HEK293 (cell line): ENCODE measurements around the gene TAGLN.

Experiments used
- CTCF ChIA-PET: fragments of 350-600 bp; formaldehyde crosslinking; extraction: SDS; loops from one replicate; lab custom pipeline; 2021; ENCODE audit warnings: antibody characterized with exemption; lab: Yijun Ruan, JAX
- POLR2A ChIA-PET: fragments of 300-600 bp; formaldehyde crosslinking; extraction: SDS; loops from one replicate; lab custom pipeline; 2020; ENCODE audit warnings: antibody characterized with exemption, inconsistent platforms; lab: Yijun Ruan, JAX
- H3K27ac ChIP-seq: fragments of 200-500 bp; sonication (Bioruptor generic); 2 replicates; pipeline ENCODE4 v1.5.1; 2014; ENCODE audit warnings: low read depth, low read length, control low read depth, inconsistent platforms; ENCODE audit errors: extremely low read depth
- H3K36me3 ChIP-seq, 2 experiments: fragments of 200-500 bp in 1 of 2; sonication (Bioruptor generic) in 1 of 2; 1 replicate in 1 of 2; 2 replicates in 1 of 2; pipeline ENCODE4 v1.5.1; 2014 to 2017; ENCODE audit warnings: inconsistent platforms in 2 of 2, low read length in 2 of 2; ENCODE audit not compliant: control insufficient read depth in 2 of 2, insufficient read depth in 1 of 2
- H3K4me1 ChIP-seq: fragments of 200-500 bp; sonication (Bioruptor generic); 2 replicates; pipeline ENCODE4 v1.5.1; 2014; ENCODE audit warnings: mild to moderate bottlenecking, low read length, inconsistent platforms; ENCODE audit not compliant: control insufficient read depth, insufficient read depth
- H3K4me3 ChIP-seq: 2 replicates; pipeline ENCODE4 v1.5.1; 2011; ENCODE audit warnings: low read depth, mild to moderate bottlenecking, control low read depth, low read length, moderate library complexity
- H3K9me3 ChIP-seq: fragments of 200-500 bp; sonication (Bioruptor generic); 2 replicates; pipeline ENCODE4 v1.5.1; 2014; ENCODE audit warnings: low read depth, low read length, inconsistent platforms; ENCODE audit not compliant: control insufficient read depth, insufficient read depth
- BCL11B ChIP-seq: fragments of 450-650 bp; formaldehyde crosslinking; IDR thresholded peaks from 2 replicates; pipeline ENCODE4 v1.5.1; 2016; ENCODE audit warnings: low read depth, missing biosample characterization, missing genetic modification characterization
- GLI2 ChIP-seq: fragments of 450-650 bp; formaldehyde crosslinking; IDR thresholded peaks from 2 replicates; pipeline ENCODE4; 2017; ENCODE audit warnings: missing biosample characterization, missing genetic modification characterization, low read depth, borderline replicate concordance
- HIC1 ChIP-seq: fragments of 450-650 bp; formaldehyde crosslinking; IDR thresholded peaks from 2 replicates; pipeline ENCODE4 v1.5.1; 2016; ENCODE audit warnings: missing biosample characterization, missing genetic modification characterization
- KLF10 ChIP-seq: fragments of 450-650 bp; IDR thresholded peaks from 2 replicates; pipeline ENCODE4 v1.5.1; 2018; ENCODE audit warnings: missing biosample characterization, mild to moderate bottlenecking, missing genetic modification characterization
- WT1 ChIP-seq: fragments of 450-650 bp; formaldehyde crosslinking; IDR thresholded peaks from 2 replicates; pipeline ENCODE4 v1.5.1; 2016; ENCODE audit warnings: missing biosample characterization, missing genetic modification characterization
- YY2 ChIP-seq: fragments of 450-650 bp; formaldehyde crosslinking; IDR thresholded peaks from 2 replicates; pipeline ENCODE4 v1.5.1; 2016; ENCODE audit warnings: missing biosample characterization, missing genetic modification characterization
- ZNF202 ChIP-seq: fragments of 450-650 bp; formaldehyde crosslinking; IDR thresholded peaks from 2 replicates; pipeline ENCODE4 v1.5.1; 2016; ENCODE audit warnings: missing biosample characterization, missing genetic modification characterization, borderline replicate concordance
- ZNF211 ChIP-seq: fragments of 450-650 bp; formaldehyde crosslinking; IDR thresholded peaks from 2 replicates; pipeline ENCODE4 v1.5.1; 2016; ENCODE audit warnings: low read depth, missing biosample characterization, missing genetic modification characterization
- ZNF302 ChIP-seq: fragments of 450-650 bp; formaldehyde crosslinking; IDR thresholded peaks from 2 replicates; pipeline ENCODE4 v1.5.1; 2016; ENCODE audit warnings: missing biosample characterization, missing genetic modification characterization, low read depth
- ZNF354C ChIP-seq: fragments of 450-650 bp; formaldehyde crosslinking; IDR thresholded peaks from 2 replicates; pipeline ENCODE4 v1.5.1; 2016; ENCODE audit warnings: missing biosample characterization, missing genetic modification characterization, low read depth, borderline replicate concordance
- ZNF362 ChIP-seq: fragments of 450-650 bp; formaldehyde crosslinking; IDR thresholded peaks from 2 replicates; pipeline ENCODE4 v1.5.1; 2016; ENCODE audit warnings: missing biosample characterization, missing genetic modification characterization
- ZNF549 ChIP-seq: fragments of 450-650 bp; IDR thresholded peaks from 2 replicates; pipeline ENCODE4 v1.5.1; 2018; ENCODE audit warnings: missing biosample characterization, missing genetic modification characterization, mild to moderate bottlenecking, inconsistent platforms, moderate library complexity
- ZNF561 ChIP-seq: fragments of 450-650 bp; IDR thresholded peaks from 2 replicates; pipeline ENCODE4 v1.5.1; 2018; ENCODE audit warnings: missing biosample characterization, missing genetic modification characterization, borderline replicate concordance
- ZNF600 ChIP-seq: fragments of 450-650 bp; formaldehyde crosslinking; IDR thresholded peaks from 2 replicates; pipeline ENCODE4 v1.5.1; 2016; ENCODE audit warnings: missing biosample characterization, missing genetic modification characterization
- ZNF629 ChIP-seq: fragments of 450-650 bp; formaldehyde crosslinking; IDR thresholded peaks from 2 replicates; pipeline ENCODE4 v1.5.1; 2017; ENCODE audit warnings: missing biosample characterization, missing genetic modification characterization
- ZNF645 ChIP-seq: fragments of 450-650 bp; formaldehyde crosslinking; IDR thresholded peaks from 2 replicates; pipeline ENCODE4; 2016; ENCODE audit warnings: missing biosample characterization, missing genetic modification characterization
- ZNF658 ChIP-seq: fragments of 450-650 bp; formaldehyde crosslinking; IDR thresholded peaks from 2 replicates; pipeline ENCODE4; 2016; ENCODE audit warnings: missing biosample characterization, missing genetic modification characterization
- ZNF704 ChIP-seq: fragments of 450-650 bp; formaldehyde crosslinking; IDR thresholded peaks from 2 replicates; pipeline ENCODE4 v1.5.1; 2016; ENCODE audit warnings: missing biosample characterization, missing genetic modification characterization
- ZNF776 ChIP-seq: fragments of 450-650 bp; formaldehyde crosslinking; IDR thresholded peaks from 2 replicates; pipeline ENCODE4 v1.5.0; 2017; ENCODE audit warnings: missing biosample characterization, missing genetic modification characterization, borderline replicate concordance
- ZNF791 ChIP-seq: fragments of 450-650 bp; formaldehyde crosslinking; IDR thresholded peaks from 2 replicates; pipeline ENCODE4 v1.5.1; 2016; ENCODE audit warnings: missing biosample characterization, missing genetic modification characterization
- ZNF830 ChIP-seq: fragments of 450-650 bp; IDR thresholded peaks from 2 replicates; pipeline ENCODE4 v1.5.0; 2018; ENCODE audit warnings: missing biosample characterization, missing genetic modification characterization, low read depth, mild to moderate bottlenecking, moderate library complexity
- TF ChIP-seq, protein P1 (sequence below): fragments of 450-650 bp; formaldehyde crosslinking; IDR thresholded peaks from 2 replicates; pipeline ENCODE4 v1.5.1; 2016; ENCODE audit warnings: missing biosample characterization, missing genetic modification characterization
- TF ChIP-seq, protein P2 (sequence below): fragments of 450-650 bp; formaldehyde crosslinking; IDR thresholded peaks from 2 replicates; pipeline ENCODE4 v1.5.1; 2016; ENCODE audit warnings: missing biosample characterization, missing genetic modification characterization
- TF ChIP-seq, protein P3 (sequence below): fragments of 450-650 bp; formaldehyde crosslinking; conservative IDR thresholded peaks from 2 replicates; pipeline ENCODE4 v1.5.1; 2016; ENCODE audit warnings: low read depth, missing biosample characterization, missing genetic modification characterization

TAGLN gene

DNA sequence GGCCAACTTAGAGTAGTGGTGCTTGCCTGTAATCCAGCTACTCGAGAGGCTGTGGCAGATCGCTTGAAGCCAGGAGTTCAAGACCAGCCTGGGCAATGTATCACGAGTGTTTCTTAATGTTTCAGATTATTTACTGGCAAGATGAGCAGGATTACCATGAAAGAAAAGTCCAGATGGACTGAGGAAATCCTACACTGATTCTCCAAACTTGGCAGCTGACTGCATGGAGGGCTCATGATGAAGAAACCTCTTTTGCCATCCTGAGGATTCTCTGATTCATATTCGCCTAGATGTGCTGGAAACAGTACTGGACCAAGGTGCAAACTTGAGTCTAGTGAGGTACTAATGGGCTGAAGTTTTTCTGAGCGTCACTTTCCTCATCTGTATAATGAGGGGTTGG is 23.4 kb upstream of the TAGLN start:
- CTCF ChIA-PET, result no interaction called here
- Histone ChIP-seq H3K36me3 (peaks cover 0 to 12% of the 10 kb centered on the region in 2 experiments; a peak in 1 of 3 replicates), H3K4me1 (no peaks in the 10 kb centered on the region), H3K27ac (no peak overlapping the region), H3K4me3 (no peak overlapping the region), H3K9me3 (no peaks in the 10 kb centered on the region)
- no peak for TF ChIP-seq WT1 (tag by site-specific recombination)
- TF ChIP-seq ZNF211 (tag by site-specific recombination), result no peak
- no peak for TF ChIP-seq BCL11B (tag by site-specific recombination)
- TF ChIP-seq ZNF549 (tag by site-specific recombination), result no peak
- TF ChIP-seq, protein P1, sequence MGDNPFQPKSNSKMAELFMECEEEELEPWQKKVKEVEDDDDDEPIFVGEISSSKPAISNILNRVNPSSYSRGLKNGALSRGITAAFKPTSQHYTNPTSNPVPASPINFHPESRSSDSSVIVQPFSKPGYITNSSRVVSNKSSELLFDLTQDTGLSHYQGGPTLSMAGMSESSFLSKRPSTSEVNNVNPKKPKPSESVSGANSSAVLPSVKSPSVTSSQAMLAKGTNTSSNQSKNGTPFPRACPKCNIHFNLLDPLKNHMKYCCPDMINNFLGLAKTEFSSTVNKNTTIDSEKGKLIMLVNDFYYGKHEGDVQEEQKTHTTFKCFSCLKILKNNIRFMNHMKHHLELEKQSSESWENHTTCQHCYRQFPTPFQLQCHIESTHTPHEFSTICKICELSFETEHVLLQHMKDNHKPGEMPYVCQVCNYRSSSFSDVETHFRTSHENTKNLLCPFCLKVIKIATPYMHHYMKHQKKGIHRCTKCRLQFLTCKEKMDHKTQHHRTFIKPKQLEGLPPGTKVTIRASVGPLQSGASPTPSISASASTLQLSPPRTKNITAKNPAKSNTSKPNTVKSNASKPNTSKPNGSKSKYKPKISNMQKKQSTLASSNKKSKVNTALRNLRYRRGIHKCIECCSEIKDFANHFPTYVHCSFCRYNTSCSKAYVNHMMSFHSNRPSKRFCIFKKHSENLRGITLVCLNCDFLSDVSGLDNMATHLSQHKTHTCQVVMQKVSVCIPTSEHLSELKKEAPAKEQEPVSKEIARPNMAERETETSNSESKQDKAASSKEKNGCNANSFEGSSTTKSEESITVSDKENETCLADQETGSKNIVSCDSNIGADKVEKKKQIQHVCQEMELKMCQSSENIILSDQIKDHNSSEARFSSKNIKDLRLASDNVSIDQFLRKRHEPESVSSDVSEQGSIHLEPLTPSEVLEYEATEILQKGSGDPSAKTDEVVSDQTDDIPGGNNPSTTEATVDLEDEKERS (tag by site-specific recombination), result no peak
- TF ChIP-seq, protein P2, sequence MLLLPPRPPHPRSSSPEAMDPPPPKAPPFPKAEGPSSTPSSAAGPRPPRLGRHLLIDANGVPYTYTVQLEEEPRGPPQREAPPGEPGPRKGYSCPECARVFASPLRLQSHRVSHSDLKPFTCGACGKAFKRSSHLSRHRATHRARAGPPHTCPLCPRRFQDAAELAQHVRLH, result no peak
- TF ChIP-seq ZNF629 (tag by site-specific recombination), result no peak
- no peak for TF ChIP-seq ZNF776
- TF ChIP-seq ZNF791 (tag by site-specific recombination), result no peak
- no peak for TF ChIP-seq ZNF645 (tag by site-specific recombination)
- TF ChIP-seq ZNF354C (tag by site-specific recombination), result no peak
- TF ChIP-seq YY2 (tag by site-specific recombination), result no peak
- TF ChIP-seq, protein P3, sequence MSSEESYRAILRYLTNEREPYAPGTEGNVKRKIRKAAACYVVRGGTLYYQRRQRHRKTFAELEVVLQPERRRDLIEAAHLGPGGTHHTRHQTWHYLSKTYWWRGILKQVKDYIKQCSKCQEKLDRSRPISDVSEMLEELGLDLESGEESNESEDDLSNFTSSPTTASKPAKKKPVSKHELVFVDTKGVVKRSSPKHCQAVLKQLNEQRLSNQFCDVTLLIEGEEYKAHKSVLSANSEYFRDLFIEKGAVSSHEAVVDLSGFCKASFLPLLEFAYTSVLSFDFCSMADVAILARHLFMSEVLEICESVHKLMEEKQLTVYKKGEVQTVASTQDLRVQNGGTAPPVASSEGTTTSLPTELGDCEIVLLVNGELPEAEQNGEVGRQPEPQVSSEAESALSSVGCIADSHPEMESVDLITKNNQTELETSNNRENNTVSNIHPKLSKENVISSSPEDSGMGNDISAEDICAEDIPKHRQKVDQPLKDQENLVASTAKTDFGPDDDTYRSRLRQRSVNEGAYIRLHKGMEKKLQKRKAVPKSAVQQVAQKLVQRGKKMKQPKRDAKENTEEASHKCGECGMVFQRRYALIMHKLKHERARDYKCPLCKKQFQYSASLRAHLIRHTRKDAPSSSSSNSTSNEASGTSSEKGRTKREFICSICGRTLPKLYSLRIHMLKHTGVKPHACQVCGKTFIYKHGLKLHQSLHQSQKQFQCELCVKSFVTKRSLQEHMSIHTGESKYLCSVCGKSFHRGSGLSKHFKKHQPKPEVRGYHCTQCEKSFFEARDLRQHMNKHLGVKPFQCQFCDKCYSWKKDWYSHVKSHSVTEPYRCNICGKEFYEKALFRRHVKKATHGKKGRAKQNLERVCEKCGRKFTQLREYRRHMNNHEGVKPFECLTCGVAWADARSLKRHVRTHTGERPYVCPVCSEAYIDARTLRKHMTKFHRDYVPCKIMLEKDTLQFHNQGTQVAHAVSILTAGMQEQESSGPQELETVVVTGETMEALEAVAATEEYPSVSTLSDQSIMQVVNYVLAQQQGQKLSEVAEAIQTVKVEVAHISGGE, result no peak
- TF ChIP-seq ZNF561 (tag by site-specific recombination), result no peak
- TF ChIP-seq HIC1 (tag by site-specific recombination), result no peak
- POLR2A ChIA-PET, result no interaction called here

GRCh38 chr11:117176186-117176585 is 23.0 kb upstream of the TAGLN start:
- ChIA-PET CTCF (no interaction called here), POLR2A (interaction anchor here (0.7 kb wide), 1 partner anchor 37 kb away, joined by 7 read pairs; no protein-coding TSS in a partner anchor)
- H3K27ac ChIP-seq, result no peak overlapping the region
- H3K4me1 ChIP-seq, result no peaks in the 10 kb centered on the region
- peaks cover 0 to 8% of the 10 kb centered on the region in 2 experiments; a peak in 1 of 3 replicates for H3K36me3 ChIP-seq
- H3K4me3 ChIP-seq, result no peak overlapping the region
- H3K9me3 ChIP-seq, result no peaks in the 10 kb centered on the region
- TF ChIP-seq ZNF704 (tag by site-specific recombination), result no peak
- TF ChIP-seq KLF10 (tag by site-specific recombination), result no peak
- no peak for TF ChIP-seq ZNF830 (tag by site-specific recombination)
- no peak for TF ChIP-seq ZNF658 (tag by site-specific recombination)
- TF ChIP-seq ZNF302 (tag by site-specific recombination), result no peak
- no peak for TF ChIP-seq ZNF362 (tag by site-specific recombination)
- TF ChIP-seq GLI2 (tag by site-specific recombination), result no peak
- no peak for TF ChIP-seq ZNF202 (tag by site-specific recombination)
- no peak for TF ChIP-seq ZNF600
